GM12892 (cell line): ENCODE results near the gene SUV39H1.
A peak's percentile ranks its signal among the peaks of the same experiment; 100 is the strongest.
"Not testable (repeated sequence)": the region's sequence is repeated elsewhere in the genome, so short reads cannot be mapped to it uniquely, and the experiment has no call there.

Source experiments
- DNase-seq: peaks from one replicate; pipeline ENCODE4 v3.0.0; 2011; ENCODE audit not compliant: insufficient read length
- FAIRE-seq: peaks from 2 replicates; lab custom pipeline; 2011; peaks lifted over from hg19 to GRCh38; lab: Jason Lieb, UNC
- POLR2A ChIP-seq: IDR thresholded peaks from 2 replicates; pipeline ENCODE4 v1.6.1; 2011; ENCODE audit warnings: low read depth, low read length, control low read depth
- POLR2AphosphoS5 ChIP-seq: IDR thresholded peaks from 2 replicates; pipeline ENCODE4 v1.6.1; 2011; ENCODE audit warnings: low read depth, low read length, control low read depth
- TAF1 ChIP-seq: IDR thresholded peaks from 2 replicates; pipeline ENCODE4 v1.6.1; 2011; ENCODE audit warnings: low read depth, mild to moderate bottlenecking, control low read depth, low read length, borderline replicate concordance

Gene SUV39H1

DNA sequence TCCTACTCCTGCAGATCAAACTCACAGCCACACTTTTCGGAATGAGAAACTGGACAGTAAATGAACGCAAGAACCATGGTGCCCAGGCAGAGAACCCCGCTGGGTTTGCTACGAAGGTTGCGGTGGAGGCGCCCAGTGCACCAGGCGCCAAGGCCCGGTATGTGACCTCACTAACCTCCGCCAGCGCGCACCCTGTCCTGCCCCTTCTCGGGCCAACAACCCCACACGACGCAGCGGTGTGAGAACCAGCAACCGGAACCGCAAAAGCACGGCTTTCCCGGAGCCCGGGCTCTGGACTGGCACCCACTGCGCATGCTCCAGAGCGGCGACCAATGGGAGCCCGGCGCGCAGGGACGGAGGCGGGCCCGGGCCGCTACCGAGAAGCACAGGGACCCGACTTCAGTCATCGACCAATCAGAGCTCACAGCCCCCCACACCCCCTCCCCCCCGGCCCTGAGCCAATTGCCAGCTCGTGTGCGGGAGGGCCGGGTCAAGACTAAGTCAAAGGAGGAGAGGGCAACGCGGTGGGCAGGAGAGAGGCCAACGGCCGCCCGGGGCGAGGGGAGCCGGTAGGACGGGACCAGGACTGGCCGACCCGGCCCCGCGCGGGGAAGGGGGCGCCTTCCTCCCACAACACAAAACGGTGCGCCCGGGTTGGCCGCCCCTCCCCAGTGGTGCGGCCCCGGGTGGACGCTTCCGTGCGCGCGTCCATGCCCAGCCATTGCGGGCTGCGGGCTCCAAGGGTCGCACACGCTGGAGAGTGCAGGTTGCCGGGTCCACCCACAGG, 20.2 kb upstream of the SUV39H1 start:
- FAIRE-seq (peak; percentile 86), DNase-seq (peak; percentile 89)

DNA sequence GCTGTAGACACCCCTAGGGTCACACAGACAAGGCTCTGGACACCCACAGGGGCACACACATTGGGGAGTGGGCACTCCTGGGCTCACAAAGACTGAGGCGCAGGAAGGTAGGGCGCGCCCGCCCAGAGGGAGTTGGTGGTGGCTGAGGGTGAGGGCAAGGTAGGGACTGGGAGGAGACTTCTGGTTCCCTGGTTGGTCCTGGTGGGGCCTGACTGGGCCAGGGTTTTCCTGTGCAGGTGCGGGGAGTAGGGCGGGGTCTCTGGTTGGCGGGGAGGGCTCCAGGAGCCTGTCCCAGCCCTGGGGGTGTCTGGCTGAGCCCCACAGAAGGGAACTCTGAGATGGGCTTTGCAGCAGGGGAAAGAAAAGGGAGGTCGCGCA, 19.7 kb upstream of the SUV39H1 start:
- FAIRE-seq, result no peak
- no peak for DNase-seq
- TF ChIP-seq POLR2A (no peak; the same call in 1 of the 2 replicates), POLR2AphosphoS5 (no peak)

More for the DNA sequence above, 20.2 kb upstream of the SUV39H1 start:
- TF ChIP-seq POLR2AphosphoS5 (peak; percentile 49; the same call in 1 of the 2 replicates), POLR2A (peak; percentile 51; the same call in 1 of the 2 replicates), TAF1 (0 out of 2 replicates have a peak, but pooled peaks have one; percentile 36)

DNA sequence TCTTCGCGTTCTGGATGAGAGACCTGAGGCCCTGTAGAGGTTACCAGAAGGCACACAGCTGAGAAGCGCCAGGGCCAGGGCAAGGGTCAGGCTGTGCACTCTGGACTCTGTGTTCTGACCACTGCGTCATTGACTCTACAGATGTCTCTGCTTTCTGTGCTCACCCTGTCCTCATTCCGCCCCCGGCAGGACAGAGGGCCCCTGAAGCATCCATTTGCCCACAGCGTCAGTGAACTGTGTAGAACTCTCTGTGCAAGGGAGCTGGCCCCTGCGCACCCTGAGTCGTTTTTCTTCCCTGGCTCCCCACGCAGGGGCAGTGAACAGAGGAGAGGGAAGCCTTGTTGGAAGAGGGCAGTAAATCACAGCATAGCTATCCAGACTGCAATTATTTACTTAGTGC, 19.0 kb upstream of the SUV39H1 start:
- DNase-seq, result no peak
- peak; percentile 78 for FAIRE-seq
- TF ChIP-seq TAF1 (no peak), POLR2A (no peak)

DNA sequence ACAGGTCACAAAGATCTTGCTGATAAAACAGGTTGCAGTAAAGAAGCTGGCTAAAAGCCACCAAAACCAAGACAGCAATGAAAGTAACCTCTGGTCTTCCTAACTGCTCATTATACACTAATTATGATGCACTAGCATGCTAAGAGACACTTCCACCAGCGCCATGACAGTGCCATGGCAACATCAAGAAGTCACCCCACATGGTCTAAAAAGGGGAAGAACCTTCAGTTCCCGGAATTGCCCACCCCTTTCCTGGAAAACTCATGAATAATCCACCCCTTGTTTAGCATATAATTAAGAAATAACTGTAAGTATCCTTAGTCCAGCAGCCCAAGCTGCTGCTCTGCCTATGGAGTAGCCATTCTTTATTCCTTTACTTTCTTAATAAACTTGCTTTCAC, 16.1 kb upstream of the SUV39H1 start:
- not testable (repeated sequence) for DNase-seq, FAIRE-seq

DNA sequence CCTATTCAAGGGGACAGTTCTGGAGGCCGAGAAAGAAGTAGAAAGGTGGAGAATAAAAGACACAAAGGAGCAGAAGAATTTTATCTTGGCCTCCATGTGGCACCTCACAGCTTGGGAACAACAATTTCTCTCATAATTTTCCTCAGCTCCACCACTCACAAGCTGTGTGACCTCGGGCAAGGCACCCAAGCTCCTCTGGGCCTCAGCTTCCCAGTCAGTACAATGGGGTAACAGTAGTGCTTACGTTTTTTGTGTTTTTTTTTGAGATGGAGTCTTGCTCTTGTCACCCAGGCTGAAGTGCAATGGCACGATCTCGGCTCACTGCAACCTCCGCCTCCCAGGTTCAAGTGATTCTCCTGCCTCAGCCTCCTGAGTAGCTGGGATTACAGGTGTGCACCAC, 15.6 kb upstream of the SUV39H1 start:
- not testable (repeated sequence) for FAIRE-seq, DNase-seq

DNA sequence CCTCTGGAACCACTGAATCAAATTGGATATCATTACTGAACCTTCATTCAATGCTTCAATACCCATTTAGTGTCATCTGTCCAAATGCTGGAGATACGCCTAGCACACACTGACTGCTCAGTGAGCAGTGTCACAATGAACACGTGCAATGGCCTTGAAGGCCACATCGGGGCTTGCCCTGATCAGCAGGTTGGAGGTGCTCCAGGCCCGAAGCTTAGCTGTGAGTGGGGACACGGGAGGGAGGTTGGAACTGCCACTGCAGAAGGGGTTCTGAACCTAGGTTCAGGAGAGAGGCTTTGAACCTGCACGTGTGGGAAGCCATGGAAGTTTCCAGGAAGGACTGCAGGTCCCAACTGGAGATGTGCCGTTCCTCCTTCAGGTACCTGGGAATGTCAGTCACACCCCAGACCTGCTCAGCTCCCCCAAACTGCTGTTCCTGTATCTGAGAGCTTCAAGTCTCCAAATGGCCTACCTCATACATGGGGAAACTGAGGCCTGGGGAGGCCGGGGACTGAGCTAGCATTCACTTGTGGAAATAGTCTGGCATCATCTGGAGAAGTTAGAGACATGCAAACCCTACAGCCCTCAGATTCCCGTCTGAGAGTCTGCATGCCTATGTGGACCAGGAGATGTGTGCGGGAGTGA, 14.9 kb upstream of the SUV39H1 start:
- no peak for FAIRE-seq
- TF ChIP-seq TAF1, result no peak
- no peak for TF ChIP-seq POLR2AphosphoS5
- TF ChIP-seq POLR2A, result no peak
- DNase-seq, result no peak

DNA sequence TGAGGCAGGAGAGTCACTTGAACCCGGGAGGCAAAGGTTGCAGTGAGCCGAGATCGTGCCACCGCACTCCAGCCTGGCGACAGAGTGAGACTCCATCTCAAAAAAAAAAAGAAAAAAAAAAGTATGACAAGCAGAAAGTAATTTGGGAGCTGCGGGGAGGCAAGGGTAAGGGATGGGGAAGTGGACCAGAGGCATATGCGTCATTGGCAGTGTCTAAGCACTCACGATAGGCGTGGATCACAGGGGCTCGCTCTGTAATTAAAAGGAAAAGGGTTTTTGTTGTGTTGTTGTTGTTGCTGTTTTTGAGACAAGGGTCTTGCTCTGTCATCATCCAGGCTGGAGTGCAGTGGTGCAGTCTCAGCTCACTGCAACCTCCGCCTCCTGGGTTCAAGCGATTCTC, 13.7 kb upstream of the SUV39H1 start:
- not testable (repeated sequence) for FAIRE-seq, DNase-seq

DNA sequence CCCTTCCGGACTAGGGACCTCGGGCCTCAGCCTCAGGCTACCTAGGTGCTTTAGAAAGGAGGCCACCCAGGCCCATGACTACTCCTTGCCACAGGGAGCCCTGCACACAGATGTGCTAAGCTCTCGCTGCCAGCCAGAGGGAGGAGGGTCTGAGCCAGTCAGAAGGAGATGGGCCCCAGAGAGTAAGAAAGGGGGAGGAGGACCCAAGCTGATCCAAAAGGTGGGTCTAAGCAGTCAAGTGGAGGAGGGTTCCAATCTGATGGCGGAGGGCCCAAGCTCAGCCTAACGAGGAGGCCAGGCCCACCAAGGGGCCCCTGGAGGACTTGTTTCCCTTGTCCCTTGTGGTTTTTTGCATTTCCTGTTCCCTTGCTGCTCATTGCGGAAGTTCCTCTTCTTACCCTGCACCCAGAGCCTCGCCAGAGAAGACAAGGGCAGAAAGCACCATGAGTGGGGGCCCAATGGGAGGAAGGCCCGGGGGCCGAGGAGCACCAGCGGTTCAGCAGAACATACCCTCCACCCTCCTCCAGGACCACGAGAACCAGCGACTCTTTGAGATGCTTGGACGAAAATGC, 13.0 kb upstream of the SUV39H1 start, which contains the start of gene WAS:
TSS of gene WAS (plus strand) at position 389 of the 572 bp plus-strand sequence. CDS start at position 444, 55 bp downstream.
- TF ChIP-seq POLR2AphosphoS5, result peak; percentile 73
- peak; percentile 56; the same call in 1 of the 2 replicates for TF ChIP-seq TAF1
- TF ChIP-seq POLR2A, result peak; percentile 70; the same call in 1 of the 2 replicates
- DNase-seq (peak; percentile 67), FAIRE-seq (peak; percentile 71)

DNA sequence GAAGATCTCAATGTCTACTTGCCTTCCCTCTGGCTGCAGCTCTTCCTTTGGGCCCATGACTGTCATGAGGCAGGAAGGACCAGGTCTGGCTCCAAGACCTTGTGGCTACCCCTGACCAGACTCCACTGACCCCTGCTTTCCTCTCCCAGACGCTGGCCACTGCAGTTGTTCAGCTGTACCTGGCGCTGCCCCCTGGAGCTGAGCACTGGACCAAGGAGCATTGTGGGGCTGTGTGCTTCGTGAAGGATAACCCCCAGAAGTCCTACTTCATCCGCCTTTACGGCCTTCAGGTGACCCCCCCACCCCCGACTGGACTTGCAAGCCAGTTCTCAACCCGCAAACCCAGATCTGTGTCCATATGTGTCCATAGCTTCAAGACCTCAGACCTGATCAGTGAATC, 12.4 kb upstream of the SUV39H1 start:
- no peak for TF ChIP-seq POLR2AphosphoS5
- no peak for TF ChIP-seq POLR2A
- no peak for TF ChIP-seq TAF1
- no peak for DNase-seq
- no peak for FAIRE-seq

DNA sequence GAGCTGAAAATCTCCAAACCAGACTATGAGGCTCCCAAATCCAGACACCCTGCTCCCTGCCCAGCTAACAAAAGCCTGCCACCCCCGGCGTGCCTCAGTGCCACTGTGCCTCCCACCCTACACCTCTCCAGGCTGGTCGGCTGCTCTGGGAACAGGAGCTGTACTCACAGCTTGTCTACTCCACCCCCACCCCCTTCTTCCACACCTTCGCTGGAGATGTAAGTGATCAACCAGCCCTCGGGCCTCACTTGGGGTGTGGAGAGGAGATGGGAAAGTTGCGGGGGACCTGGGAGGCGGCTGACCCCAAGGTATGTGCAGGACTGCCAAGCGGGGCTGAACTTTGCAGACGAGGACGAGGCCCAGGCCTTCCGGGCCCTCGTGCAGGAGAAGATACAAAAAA, 11.1 kb upstream of the SUV39H1 start:
- no peak for DNase-seq
- FAIRE-seq, result no peak
- TF ChIP-seq TAF1 (no peak), POLR2A (no peak), POLR2AphosphoS5 (no peak)

DNA sequence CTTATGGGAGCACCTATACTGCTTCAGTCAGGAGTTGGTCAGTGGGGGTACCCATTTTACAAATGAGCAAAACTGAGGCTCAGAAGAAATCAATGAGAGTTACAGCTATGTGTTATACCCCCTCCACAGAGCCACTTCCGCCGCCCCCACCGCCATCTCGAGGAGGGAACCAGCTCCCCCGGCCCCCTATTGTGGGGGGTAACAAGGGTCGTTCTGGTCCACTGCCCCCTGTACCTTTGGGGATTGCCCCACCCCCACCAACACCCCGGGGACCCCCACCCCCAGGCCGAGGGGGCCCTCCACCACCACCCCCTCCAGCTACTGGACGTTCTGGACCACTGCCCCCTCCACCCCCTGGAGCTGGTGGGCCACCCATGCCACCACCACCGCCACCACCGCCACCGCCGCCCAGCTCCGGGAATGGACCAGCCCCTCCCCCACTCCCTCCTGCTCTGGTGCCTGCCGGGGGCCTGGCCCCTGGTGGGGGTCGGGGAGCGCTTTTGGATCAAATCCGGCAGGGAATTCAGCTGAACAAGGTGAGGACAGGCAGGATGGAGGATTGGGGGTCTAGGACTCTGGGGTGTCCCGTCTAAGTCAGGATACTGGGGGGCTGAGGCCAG, 7.9 kb upstream of the SUV39H1 start:
- no peak for DNase-seq
- TF ChIP-seq TAF1 (no peak), POLR2AphosphoS5 (no peak), POLR2A (no peak)
- FAIRE-seq, result no peak
